ENCODE measurements around the gene CFAP57. TPM values are rescaled to one million over a fixed set of nuclear protein-coding genes. Genes with fewer than 3 reads are reported as not detected.

CFAP57 gene
- total and polyA plus RNA-seq, 4 experiments from 2014 or later, result 0.07 TPM; not detected in 3

DNA sequence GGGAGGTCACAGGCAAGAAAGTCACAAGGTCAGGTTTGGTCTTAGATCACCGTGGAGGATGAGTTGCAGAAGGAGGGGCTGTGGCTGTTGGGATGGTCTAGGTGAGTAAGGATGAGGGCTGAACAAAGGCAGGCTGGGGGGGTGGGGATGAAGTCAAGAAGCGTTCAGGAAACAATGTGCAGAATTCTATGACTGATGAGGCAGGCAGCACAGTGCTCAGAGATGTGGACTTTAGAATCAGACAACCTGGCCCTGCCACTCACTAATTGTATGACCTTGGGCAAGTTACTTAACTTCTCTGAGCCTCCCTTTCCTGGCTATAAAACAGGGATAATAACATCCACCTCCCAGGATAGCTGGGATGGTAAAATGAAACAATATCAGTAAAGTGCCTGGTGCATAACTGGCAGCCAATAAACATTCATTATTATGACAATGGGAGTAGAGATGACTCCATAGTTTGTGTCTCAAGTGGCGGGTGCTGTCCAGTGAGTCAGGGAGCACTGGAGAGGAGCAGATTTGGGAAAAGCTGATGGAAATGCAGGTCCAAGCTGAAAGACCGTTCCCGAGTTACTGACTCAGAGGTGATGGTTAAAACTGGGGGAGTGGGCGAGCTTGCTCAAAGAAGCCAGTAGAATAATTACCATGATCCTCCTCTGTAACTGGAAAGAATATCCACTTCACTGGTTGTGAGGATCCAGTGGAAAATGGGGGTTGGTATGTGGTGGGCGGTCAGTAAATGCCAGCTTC, 130.8 kb downstream of the CFAP57 start:
- intact Hi-C loops (cut with micrococcal nuclease), result no loop called here
- Mint-ChIP-seq H3K27me3 (peaks cover 0 to 3% of the 10 kb centered on the region in 2 donors), H3K4me1 (no peaks in the 10 kb centered on the region), H3K9me3 (no peaks in the 10 kb centered on the region), H3K36me3 (no peaks in the 10 kb centered on the region), H3K4me3 (no peak overlapping the region), H3K27ac (no peak overlapping the region)
- no peak for DNase-seq
- Histone ChIP-seq H3K27me3 (ENCODE audit: insufficient read depth, low read length) (no peaks in the 10 kb centered on the region), H3K9me3 (ENCODE audit: control insufficient read depth in 1 of 2, low read length in 2 of 2) (no peaks in the 10 kb centered on the region), H3K36me3 (ENCODE audit: insufficient read depth, low read length) (no peaks in the 10 kb centered on the region), H3K27ac (ENCODE audit: low read depth, low read length) (no peak overlapping the region), H3K4me1 (ENCODE audit: insufficient read depth, low read length) (no peaks in the 10 kb centered on the region), H3K4me3 (ENCODE audit: low read length in 2 of 2) (no peak overlapping the region)
- CTCF ChIA-PET (ENCODE audit: partially characterized antibody), result interaction anchor here (0.8 kb wide), 1 partner anchor 76 kb away, joined by 4 read pairs; no protein-coding TSS in a partner anchor
- POLR2A ChIA-PET (ENCODE audit: partially characterized antibody), result no interaction called here

DNA sequence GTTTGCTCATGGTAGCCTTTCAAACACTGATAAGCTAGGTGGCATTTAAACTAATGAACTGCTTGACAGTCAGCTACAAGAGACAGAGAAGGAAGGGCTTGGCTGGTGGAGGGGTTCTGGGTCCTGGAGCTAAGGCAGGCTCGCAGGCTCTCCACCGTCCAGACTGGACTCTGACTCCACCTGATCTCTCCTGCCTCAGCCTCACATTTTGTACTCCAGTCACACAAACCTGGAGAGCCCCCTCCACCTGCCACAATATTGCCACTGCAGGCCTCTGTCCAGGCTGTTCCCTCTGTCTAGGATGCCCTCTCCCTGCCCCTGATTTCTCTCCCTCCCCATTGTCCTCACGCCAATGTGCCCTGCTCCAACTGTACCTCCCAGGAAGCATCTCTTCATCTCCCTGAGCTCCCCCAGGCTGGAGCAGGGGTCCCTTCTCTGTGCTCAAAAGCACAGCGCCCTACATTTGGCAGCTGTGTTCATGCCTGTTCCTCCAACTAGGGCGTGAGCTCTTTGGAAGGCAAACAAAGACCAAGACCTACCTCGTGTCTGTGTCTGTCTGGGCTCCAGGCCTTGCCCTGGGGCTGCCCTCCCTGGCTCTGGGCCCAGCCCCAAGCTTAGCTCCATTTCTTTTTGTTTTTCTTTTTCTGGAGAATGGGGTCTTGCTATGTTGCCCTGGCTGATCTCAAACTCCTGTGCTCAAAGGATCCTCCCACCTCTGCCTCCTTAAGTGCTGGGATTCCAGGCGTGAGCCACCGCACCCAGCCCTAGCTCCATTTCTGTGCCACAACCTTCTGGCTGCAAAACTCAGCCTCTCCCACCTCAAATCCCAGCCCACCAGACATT, 131.6 kb downstream of the CFAP57 start:
- Mint-ChIP-seq H3K36me3 (no peaks in the 10 kb centered on the region), H3K27ac (no peak overlapping the region), H3K4me3 (no peak overlapping the region), H3K4me1 (no peaks in the 10 kb centered on the region), H3K9me3 (no peaks in the 10 kb centered on the region), H3K27me3 (peaks cover 0 to 3% of the 10 kb centered on the region in 2 donors)
- intact Hi-C loops (cut with micrococcal nuclease), result no loop called here
- no peaks in the 10 kb centered on the region for H3K9me3 ChIP-seq (ENCODE audit: control insufficient read depth in 1 of 2, low read length in 2 of 2)
- no peaks in the 10 kb centered on the region for H3K36me3 ChIP-seq (ENCODE audit: insufficient read depth, low read length)
- ChIA-PET POLR2A (ENCODE audit: partially characterized antibody) (no interaction called here), CTCF (ENCODE audit: partially characterized antibody) (interaction anchor here (0.8 kb wide), 1 partner anchor 77 kb away, joined by 4 read pairs; no protein-coding TSS in a partner anchor)
- H3K27ac ChIP-seq (ENCODE audit: low read depth, low read length), result no peak overlapping the region
- no peak overlapping the region for H3K4me3 ChIP-seq (ENCODE audit: low read length in 2 of 2)
- H3K4me1 ChIP-seq (ENCODE audit: insufficient read depth, low read length), result no peaks in the 10 kb centered on the region
- no peak for DNase-seq
- H3K27me3 ChIP-seq (ENCODE audit: insufficient read depth, low read length), result no peaks in the 10 kb centered on the region

Small RNA genes lying within 50 kb of the gene (microRNA-seq; reads per million reads assigned to microRNA genes)
- 1.4 reads per million for gene MIR6733 (ENCODE audit: borderline microRNAs expressed, borderline number of aligned reads, borderline replicate concordance)

Other genes with a start within 250 kb of the CFAP57 start
- gene SLC2A1, start 213.5 kb upstream of the CFAP57 start, total RNA-seq, result 10 to 100 TPM; 57.5 to 58.4 TPM
- 10 to 100 TPM; 22.7 to 29.9 TPM for gene SLC2A1, start 213.5 kb upstream of the CFAP57 start, polyA plus RNA-seq
- gene EBNA1BP2, start within 50 bp of the CFAP57 start, total RNA-seq, result 10 to 100 TPM; 23.6 to 27.6 TPM
- gene EBNA1BP2, start within 50 bp of the CFAP57 start, polyA plus RNA-seq, result 10 to 100 TPM; 56.7 to 72.2 TPM
- gene TMEM125, start 97.7 kb downstream of the CFAP57 start, total RNA-seq, result not detected
- gene TMEM125, start 97.7 kb downstream of the CFAP57 start, polyA plus RNA-seq, result not detected
- gene C1orf210, start 113.3 kb downstream of the CFAP57 start, total RNA-seq, result not detected
- not detected for gene C1orf210, start 113.3 kb downstream of the CFAP57 start, polyA plus RNA-seq
- gene TIE1, start 128.7 kb downstream of the CFAP57 start, total RNA-seq, result not detected
- not detected for gene TIE1, start 128.7 kb downstream of the CFAP57 start, polyA plus RNA-seq
- gene MPL, start 165.5 kb downstream of the CFAP57 start, total RNA-seq, result not detected
- gene MPL, start 165.5 kb downstream of the CFAP57 start, polyA plus RNA-seq, result not detected
- under 1 TPM in 1 of 2 experiments, not detected in 1; 0.32 TPM for gene CDC20, start 186.7 kb downstream of the CFAP57 start, total RNA-seq
- gene CDC20, start 186.7 kb downstream of the CFAP57 start, polyA plus RNA-seq, result under 1 TPM in 1 of 2 donors, not detected in 1; 0.14 TPM
- 10 to 100 TPM; 45.3 to 46.0 TPM for gene ELOVL1, start 195.7 kb downstream of the CFAP57 start, total RNA-seq
- 10 to 100 TPM; 86.4 to 99.3 TPM for gene ELOVL1, start 195.7 kb downstream of the CFAP57 start, polyA plus RNA-seq
- gene MED8, start 217.5 kb downstream of the CFAP57 start, total RNA-seq, result 10 to 100 TPM; 34.0 to 35.6 TPM
- 10 to 100 TPM; 36.1 to 42.3 TPM for gene MED8, start 217.5 kb downstream of the CFAP57 start, polyA plus RNA-seq
- gene SZT2, start 217.6 kb downstream of the CFAP57 start, total RNA-seq, result 100 to 1,000 TPM; 135 to 153 TPM
- 1 to 10 TPM in 1 of 2 donors, under 1 TPM in 1; 0.69 to 8.9 TPM for gene SZT2, start 217.6 kb downstream of the CFAP57 start, polyA plus RNA-seq

All from CD4-positive, alpha-beta memory T cell (primary cell).